Activated CD8-positive, alpha-beta memory T cell treated with anti-CD3 and anti-CD28 coated beads for 24 hours (primary cell): Measurements from ENCODE around the gene ASCL4.
A peak's percentile ranks its signal among the peaks of the same experiment; 100 is the strongest.

ENCODE experiments used
- DNase-seq: peaks from one replicate; pipeline ENCODE4 v3.0.0-alpha.2; 2020

Gene ASCL4

GRCh38 chr12:107779077-107779831 lies 4.8 kb downstream of the ASCL4 start:
- no peak for DNase-seq

DNA sequence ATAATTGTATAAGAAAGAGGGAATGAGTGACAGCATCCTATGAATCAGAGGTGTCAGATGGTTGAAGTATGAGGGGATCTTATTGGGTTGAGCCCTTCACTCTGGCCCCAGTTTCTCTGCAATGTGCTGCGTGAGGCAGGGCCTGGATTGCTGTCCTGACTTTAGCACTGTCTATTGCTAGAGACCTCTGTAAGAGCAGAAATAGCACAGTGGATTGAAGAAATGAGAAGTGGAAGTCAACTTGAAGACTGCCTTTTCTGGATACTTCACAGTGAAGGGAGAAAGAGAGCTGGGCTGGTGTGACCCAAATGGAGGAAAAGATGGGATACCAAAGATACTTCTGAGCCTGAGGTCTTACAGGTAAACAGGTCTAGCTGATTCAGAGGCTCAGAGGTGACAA lies 5.8 kb downstream of the ASCL4 start:
- DNase-seq: no peak

DNA sequence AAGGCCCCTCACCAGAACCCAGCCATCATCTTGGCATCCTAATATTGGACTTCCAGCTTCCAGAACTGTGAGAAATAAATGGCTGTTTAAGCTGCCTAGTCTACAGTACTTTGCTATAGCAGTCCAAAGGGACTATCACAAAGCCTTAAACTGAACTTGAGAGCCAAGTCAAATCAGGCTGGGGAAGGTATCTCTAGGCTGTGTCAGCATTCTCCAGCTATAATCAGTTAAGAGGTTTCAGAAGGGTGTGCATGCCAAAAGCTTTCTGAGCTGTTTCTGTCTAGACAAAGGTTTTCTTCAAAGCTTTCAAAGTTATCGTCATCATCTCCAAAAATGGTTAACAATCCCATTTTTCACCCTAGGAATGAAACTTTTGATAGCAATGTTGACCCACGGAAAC lies 7.6 kb downstream of the ASCL4 start:
- DNase-seq: no peak

DNA sequence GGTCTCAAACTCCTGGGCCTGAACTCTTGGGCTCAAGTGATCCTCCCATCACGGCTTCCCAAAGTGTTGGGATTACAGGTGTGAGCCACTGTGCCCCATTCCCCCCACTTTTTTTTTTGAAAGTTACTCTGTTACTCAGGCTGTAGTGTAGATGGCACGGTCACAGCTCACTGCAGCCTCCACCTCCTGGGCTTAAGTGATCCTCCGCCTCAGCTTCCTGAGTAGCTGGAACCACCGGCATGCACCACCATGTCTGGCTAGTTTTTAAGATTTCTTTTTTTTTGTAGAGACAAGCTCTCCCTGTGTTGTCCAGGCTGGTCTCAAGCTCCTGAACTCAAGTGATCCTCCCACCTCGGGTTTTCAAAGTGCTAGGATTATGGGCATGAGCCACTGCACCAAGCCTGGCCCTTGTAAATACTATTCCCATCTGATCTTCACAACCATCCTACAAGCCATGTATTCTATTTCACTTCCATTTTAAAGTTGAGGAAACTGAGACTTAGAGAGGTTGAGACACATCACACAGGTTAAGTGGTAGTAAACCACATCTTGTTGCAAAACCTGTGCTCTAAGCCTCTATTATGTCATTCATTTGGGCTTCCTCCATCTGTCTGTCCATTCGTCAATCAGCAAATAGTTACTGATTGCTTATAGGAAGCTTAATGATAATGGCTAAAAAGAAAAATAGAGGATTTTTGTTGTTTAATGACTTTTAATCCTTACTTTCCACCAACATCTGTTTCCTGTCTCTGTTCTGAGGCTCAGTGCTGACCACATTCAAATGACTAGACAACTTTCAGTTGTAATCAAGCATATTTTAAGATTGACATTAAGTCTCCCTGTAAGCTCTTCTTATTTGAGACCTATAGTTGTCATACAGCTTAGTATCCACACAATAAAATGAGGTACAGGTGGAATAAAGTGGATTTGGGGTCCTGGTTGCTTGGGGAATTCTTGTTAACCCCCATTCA lies 9.2 kb downstream of the ASCL4 start:
- no peak for DNase-seq

DNA sequence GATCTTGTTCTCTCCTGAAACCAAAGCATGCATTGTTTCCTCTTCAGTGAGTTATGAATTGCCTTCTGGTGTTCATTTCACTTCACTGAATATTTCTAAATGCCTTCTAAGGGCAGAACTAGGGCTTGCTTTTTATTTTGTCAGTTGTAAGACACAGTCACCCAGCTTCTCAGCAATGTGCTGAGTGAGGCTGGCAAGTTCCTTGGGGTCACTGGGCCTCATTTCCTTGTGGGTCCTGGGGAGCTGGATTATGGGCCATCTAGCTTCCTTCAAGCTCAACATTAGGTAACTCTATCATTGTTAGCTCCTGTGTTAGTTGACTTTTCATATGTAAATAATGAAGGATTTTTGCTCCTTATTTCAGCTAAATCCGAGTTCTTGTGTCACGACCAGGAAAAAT lies 13.8 kb downstream of the ASCL4 start:
- DNase-seq: no peak

- DNase-seq: no peak
These were observed 14.4 kb downstream of the ASCL4 start for GRCh38 chr12:107788690-107789458.

DNA sequence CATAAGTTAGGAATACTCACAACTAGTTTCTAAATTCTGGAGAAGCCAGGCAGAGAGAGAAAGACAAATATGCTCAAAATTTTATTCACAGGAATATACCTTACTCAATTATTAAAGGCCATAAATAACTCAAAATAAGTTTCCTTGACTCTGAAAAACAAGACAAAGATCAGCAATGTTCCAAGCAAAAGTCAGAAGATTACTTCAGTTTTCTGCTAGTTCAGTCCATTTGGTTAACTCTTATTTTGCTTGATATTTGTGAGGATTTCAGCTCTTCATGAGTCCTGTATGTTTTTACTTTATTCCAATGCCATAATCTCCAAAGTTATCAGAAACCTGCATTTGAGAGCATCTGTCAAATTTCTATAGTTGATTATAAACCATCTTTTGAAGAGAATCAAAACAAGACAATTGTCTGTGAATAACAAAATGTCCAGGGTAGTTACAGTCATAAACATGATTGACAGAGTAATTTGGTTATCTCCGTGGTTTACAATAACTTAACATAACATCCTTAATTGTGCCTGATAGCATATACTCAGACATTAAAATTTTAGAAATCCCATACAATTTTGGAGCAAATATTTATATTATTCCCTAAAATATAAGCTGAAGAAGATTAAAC lies 17.1 kb downstream of the ASCL4 start:
- DNase-seq: no peak

DNA sequence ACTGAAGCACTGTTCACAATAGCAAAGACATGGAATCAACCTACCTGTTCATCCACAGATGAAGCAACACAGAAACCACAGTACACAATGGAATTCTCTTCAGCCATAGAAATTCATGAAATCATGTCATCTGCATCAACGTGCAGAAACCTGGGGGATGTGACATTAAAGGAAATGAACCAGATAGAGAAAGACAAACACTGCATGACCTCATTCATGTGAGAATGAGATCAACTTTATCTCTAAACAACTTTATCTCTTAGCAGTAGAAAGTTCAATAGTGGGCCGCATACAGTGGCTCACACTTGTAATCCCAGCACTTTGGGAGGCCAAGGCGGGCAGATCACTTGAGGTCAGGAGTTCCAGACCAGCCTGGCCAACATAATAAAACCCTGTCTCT lies 19.9 kb downstream of the ASCL4 start:
- no peak for DNase-seq

DNA sequence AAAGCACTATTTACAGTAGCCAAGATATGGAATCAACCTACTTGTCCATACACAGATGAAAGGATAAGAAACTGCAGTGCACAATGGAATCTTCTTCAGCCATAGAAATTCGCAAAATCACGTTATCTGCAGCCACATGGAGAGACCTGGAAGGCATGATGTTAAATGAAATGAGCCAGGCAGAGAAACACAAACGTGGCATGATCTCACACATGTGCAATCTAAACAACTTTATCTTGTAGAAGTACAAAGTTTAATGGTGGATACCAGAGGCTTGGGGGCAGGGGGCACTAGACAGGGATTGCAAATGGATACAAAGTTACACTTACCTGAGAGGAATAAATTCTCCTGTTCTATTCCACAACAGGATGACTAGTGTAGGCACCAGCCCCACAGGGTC lies 24.1 kb downstream of the ASCL4 start:
- DNase-seq: no peak

GRCh38 chr12:107801150-107801549 lies 26.6 kb downstream of the ASCL4 start:
- DNase-seq: no peak

DNA sequence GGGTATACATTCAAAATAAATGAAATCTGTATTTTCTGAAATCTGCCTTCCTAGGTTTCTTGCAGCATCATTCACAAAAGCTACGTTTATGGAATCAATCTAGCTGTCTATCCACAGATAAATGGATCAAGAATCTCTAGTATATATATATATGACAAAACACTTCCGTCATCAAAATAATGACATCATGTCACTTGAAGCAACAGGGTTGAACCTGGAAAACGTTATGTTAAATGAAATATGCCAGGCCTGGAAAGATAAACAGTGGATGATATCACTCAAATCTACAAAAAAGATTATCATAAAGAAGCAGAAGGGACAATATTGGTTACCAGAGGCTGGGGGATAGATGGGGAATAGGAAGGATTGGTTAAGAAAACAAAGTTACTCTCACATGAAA lies 28.6 kb downstream of the ASCL4 start:
- no peak for DNase-seq

DNA sequence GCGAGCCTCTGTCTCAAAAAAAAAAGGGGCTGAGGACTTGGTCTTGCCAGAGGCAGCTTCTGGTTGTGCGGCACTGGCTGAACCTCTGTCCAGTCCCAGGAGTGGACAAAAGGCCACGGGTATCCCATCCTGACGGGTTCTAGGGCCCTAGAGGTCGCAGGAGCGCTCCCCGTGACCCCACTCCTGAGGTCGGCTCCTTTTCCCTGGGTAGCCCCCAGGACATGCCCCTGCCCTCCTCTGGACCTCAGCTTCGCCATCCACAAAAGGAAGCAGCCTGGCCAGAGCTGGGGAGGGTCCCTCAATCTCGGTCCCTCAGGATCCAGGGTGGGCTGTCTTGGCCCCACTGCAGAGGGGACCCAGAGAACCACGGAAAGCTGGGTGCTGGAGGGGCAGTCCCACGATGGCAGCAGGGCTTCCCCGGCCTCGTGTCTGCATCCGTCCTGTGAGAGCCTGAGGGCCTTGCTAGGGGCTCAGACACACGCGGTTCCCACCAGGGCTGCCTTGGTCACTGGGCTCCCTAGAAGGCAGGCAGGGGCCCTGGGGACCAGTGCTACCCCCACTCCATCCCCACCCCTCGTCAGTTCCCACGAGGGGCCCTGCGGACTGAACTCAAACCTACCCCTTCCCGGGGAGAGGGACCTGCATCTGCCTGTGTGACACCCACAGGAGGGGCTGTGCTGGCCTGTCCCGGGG lies 31.1 kb downstream of the ASCL4 start:
- DNase-seq: no peak

GRCh38 chr12:107807471-107808150 lies 33.1 kb downstream of the ASCL4 start:
- DNase-seq: no peak

- DNase-seq: no peak
These were observed 42.7 kb downstream of the ASCL4 start for GRCh38 chr12:107817250-107817649.

DNA sequence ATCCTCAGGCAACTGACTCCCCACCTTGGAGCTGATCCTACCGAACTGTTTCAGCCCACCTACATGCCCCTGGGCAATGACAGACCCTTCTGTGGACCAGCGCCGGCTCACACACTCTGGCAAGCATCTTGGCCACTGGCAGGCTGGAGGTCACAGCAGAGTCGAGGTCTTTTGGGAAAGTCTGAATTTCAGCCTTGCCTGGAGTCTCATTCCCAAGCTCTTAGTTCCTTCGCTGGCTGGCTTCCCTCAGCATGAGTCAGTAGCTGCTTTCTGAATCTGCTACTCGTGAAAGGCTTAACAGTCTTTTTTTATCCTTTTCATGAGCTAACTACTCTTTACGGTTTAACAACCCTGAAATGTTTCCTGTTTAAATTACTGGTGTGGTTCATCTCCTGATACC lies 44.5 kb downstream of the ASCL4 start:
- DNase-seq: no peak

DNA sequence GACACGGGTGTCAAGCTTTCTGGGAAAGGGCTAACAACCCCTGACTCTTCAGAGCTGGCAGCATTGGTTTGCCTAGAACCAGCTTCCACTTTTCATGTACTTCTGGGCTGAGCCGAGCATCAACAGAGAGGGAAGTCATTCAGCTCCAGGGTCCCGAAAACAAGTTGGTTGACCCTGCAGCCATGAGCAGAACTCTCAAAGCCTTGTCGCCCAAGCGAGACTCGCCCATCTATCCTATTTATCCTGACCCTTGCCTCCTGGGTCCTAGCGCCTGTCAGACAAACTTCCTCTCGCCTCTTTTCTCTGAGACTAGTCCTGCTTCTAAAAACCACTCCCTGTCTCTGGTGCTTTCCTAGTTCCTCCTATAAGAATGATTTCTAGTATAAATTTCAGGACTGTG lies 47.9 kb downstream of the ASCL4 start:
- peak; percentile 24 for DNase-seq
